ENCODE results near the gene UGT2B10. TPM values are rescaled to one million over a fixed set of nuclear protein-coding genes. Genes with fewer than 3 reads are reported as not detected.
"Not testable (repeated sequence)": the region's sequence is repeated elsewhere in the genome, so short reads cannot be mapped to it uniquely, and the experiment has no call there.

Gene UGT2B10
- total and polyA plus RNA-seq, 2 donors from 2014 or later = not detected

GRCh38 chr4:68810919-68811318 lies 4.9 kb upstream of the UGT2B10 start:
- H3K4me1 ChIP-seq (ENCODE audit: control insufficient read depth in 2 of 3, insufficient read depth in 2 of 3, low read depth in 1 of 3, low read length in 3 of 3) = no peaks in the 10 kb centered on the region
- FAIRE-seq (no peak), DNase-seq (no peak)
- no peak for TF ChIP-seq CTCF (IDR thresholded peaks at IDR 0.05; ENCODE audit: borderline replicate concordance, extremely low read depth, insufficient read depth)
- no peaks in the 10 kb centered on the region for H3K9me3 ChIP-seq (ENCODE audit: control insufficient read depth in 2 of 3, insufficient read depth in 1 of 3, low read length in 3 of 3)
- no peaks in the 10 kb centered on the region for H3K27me3 ChIP-seq (ENCODE audit: control insufficient read depth, insufficient read depth, low read length)
- intact Hi-C loops (cut with DNase I) = no loop called here
- H3K27ac ChIP-seq (ENCODE audit: low read depth in 2 of 2, low read length in 2 of 2) = no peak overlapping the region
- no peaks in the 10 kb centered on the region for H3K36me3 ChIP-seq (ENCODE audit: control insufficient read depth in 2 of 3, insufficient read depth in 3 of 3, low read length in 3 of 3)
- no peak overlapping the region for H3K4me3 ChIP-seq (ENCODE audit: low read length in 3 of 3)
- no peak overlapping the region for H3K9ac ChIP-seq (ENCODE audit: low read length in 3 of 3)

GRCh38 chr4:68816410-68817265 lies 844 bp downstream of the UGT2B10 start:
- intact Hi-C loops (cut with DNase I) = not testable (repeated sequence)
- peak; percentile 69 for FAIRE-seq

GRCh38 chr4:68817386-68817785 lies 1.6 kb downstream of the UGT2B10 start:
- Histone ChIP-seq H3K9me3 (ENCODE audit: control insufficient read depth in 2 of 3, insufficient read depth in 1 of 3, low read length in 3 of 3) (no peaks in the 10 kb centered on the region), H3K4me3 (ENCODE audit: low read length in 3 of 3) (no peak overlapping the region), H3K27ac (ENCODE audit: low read depth in 2 of 2, low read length in 2 of 2) (no peak overlapping the region), H3K36me3 (ENCODE audit: control insufficient read depth in 2 of 3, insufficient read depth in 3 of 3, low read length in 3 of 3) (no peaks in the 10 kb centered on the region), H3K9ac (ENCODE audit: low read length in 3 of 3) (no peak overlapping the region), H3K27me3 (ENCODE audit: control insufficient read depth, insufficient read depth, low read length) (no peaks in the 10 kb centered on the region), H3K4me1 (ENCODE audit: control insufficient read depth in 2 of 3, insufficient read depth in 2 of 3, low read depth in 1 of 3, low read length in 3 of 3) (no peaks in the 10 kb centered on the region)
- FAIRE-seq = peak; percentile 89
- no peak for DNase-seq
- no peak for TF ChIP-seq CTCF (IDR thresholded peaks at IDR 0.05; ENCODE audit: borderline replicate concordance, extremely low read depth, insufficient read depth)
- intact Hi-C loops (cut with DNase I) = no loop called here

More at GRCh38 chr4:68816410-68817265, 844 bp downstream of the UGT2B10 start:
- not testable (repeated sequence) for H3K36me3 ChIP-seq (ENCODE audit: control insufficient read depth in 2 of 3, insufficient read depth in 3 of 3, low read length in 3 of 3); H3K9me3 ChIP-seq (ENCODE audit: control insufficient read depth in 2 of 3, insufficient read depth in 1 of 3, low read length in 3 of 3); H3K4me1 ChIP-seq (ENCODE audit: control insufficient read depth in 2 of 3, insufficient read depth in 2 of 3, low read depth in 1 of 3, low read length in 3 of 3); H3K9ac ChIP-seq (ENCODE audit: low read length in 3 of 3); H3K27me3 ChIP-seq (ENCODE audit: control insufficient read depth, insufficient read depth, low read length); DNase-seq; H3K4me3 ChIP-seq (ENCODE audit: low read length in 3 of 3); H3K27ac ChIP-seq (ENCODE audit: low read depth in 2 of 2, low read length in 2 of 2)

- H3K4me1 ChIP-seq (ENCODE audit: control insufficient read depth in 2 of 3, insufficient read depth in 2 of 3, low read depth in 1 of 3, low read length in 3 of 3); intact Hi-C loops (cut with DNase I); H3K9me3 ChIP-seq (ENCODE audit: control insufficient read depth in 2 of 3, insufficient read depth in 1 of 3, low read length in 3 of 3); H3K4me3 ChIP-seq (ENCODE audit: low read length in 3 of 3); H3K9ac ChIP-seq (ENCODE audit: low read length in 3 of 3); H3K27me3 ChIP-seq (ENCODE audit: control insufficient read depth, insufficient read depth, low read length); DNase-seq; H3K27ac ChIP-seq (ENCODE audit: low read depth in 2 of 2, low read length in 2 of 2); H3K36me3 ChIP-seq (ENCODE audit: control insufficient read depth in 2 of 3, insufficient read depth in 3 of 3, low read length in 3 of 3); FAIRE-seq: not testable (repeated sequence)
Measured at GRCh38 chr4:68818030-68818462, 2.3 kb downstream of the UGT2B10 start.

Data from kidney (tissue), 14 donors.